ENCODE measurements around the gene NCOR1.

DNA sequence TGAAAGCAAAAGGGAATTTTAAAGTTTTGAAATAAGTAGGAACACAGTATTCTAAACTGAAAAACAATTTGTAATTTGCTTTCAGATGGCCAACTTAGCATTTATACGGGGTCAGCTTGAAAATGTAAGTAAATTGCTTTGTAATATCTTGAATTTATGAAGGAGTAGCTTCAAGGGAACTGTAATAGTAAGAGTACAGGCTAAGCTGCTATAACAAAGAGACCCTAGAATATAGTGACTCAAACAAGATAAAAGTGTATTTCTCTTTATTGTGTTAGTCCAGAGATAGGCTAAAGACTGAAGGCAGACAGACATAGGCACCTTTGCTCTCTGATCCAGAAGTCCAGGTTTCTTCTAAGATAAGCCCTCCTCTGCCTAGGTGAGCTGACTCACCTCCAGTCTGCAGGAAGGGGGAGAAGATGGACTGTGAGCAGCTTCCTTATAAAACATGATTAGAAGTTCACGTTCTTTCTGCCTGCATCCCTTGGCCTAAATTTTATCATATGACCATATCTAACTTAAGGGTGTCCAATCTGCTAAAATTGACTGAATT is 212.6 kb downstream of the NCOR1 start:
- TF ChIP-seq POLR2AphosphoS5 (IDR thresholded peaks at IDR 0.05; ENCODE audit: low read depth, low read length) (no peak), FOSL2 (IDR thresholded peaks at IDR 0.05; ENCODE audit: borderline replicate concordance, low read depth) (no peak), MXI1 (IDR thresholded peaks at IDR 0.05; ENCODE audit: low read depth, low read length) (no peak), JUND (IDR thresholded peaks at IDR 0.05) (no peak), EP300 (IDR thresholded peaks at IDR 0.05; ENCODE audit: borderline replicate concordance in 1 of 2, low read depth in 1 of 2, low read length in 1 of 2) (no peak), YY1 (IDR thresholded peaks at IDR 0.05; ENCODE audit: low read depth) (no peak), NRF1 (IDR thresholded peaks at IDR 0.05; ENCODE audit: low read depth, low read length) (no peak), MEF2A (IDR thresholded peaks at IDR 0.05; ENCODE audit: borderline replicate concordance, low read depth) (no peak), TCF12 (IDR thresholded peaks at IDR 0.05) (no peak)
- TF ChIP-seq, protein P1, sequence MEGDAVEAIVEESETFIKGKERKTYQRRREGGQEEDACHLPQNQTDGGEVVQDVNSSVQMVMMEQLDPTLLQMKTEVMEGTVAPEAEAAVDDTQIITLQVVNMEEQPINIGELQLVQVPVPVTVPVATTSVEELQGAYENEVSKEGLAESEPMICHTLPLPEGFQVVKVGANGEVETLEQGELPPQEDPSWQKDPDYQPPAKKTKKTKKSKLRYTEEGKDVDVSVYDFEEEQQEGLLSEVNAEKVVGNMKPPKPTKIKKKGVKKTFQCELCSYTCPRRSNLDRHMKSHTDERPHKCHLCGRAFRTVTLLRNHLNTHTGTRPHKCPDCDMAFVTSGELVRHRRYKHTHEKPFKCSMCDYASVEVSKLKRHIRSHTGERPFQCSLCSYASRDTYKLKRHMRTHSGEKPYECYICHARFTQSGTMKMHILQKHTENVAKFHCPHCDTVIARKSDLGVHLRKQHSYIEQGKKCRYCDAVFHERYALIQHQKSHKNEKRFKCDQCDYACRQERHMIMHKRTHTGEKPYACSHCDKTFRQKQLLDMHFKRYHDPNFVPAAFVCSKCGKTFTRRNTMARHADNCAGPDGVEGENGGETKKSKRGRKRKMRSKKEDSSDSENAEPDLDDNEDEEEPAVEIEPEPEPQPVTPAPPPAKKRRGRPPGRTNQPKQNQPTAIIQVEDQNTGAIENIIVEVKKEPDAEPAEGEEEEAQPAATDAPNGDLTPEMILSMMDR (IDR thresholded peaks at IDR 0.05) = no peak
- TF ChIP-seq, protein P2, sequence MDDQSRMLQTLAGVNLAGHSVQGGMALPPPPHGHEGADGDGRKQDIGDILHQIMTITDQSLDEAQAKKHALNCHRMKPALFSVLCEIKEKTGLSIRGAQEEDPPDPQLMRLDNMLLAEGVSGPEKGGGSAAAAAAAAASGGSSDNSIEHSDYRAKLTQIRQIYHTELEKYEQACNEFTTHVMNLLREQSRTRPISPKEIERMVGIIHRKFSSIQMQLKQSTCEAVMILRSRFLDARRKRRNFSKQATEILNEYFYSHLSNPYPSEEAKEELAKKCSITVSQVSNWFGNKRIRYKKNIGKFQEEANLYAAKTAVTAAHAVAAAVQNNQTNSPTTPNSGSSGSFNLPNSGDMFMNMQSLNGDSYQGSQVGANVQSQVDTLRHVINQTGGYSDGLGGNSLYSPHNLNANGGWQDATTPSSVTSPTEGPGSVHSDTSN (IDR thresholded peaks at IDR 0.05) = no peak
- TF ChIP-seq, protein P3, sequence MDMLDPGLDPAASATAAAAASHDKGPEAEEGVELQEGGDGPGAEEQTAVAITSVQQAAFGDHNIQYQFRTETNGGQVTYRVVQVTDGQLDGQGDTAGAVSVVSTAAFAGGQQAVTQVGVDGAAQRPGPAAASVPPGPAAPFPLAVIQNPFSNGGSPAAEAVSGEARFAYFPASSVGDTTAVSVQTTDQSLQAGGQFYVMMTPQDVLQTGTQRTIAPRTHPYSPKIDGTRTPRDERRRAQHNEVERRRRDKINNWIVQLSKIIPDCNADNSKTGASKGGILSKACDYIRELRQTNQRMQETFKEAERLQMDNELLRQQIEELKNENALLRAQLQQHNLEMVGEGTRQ (IDR thresholded peaks at IDR 0.05; ENCODE audit: borderline replicate concordance, low read depth, low read length) = no peak
- TF ChIP-seq, protein P4, sequence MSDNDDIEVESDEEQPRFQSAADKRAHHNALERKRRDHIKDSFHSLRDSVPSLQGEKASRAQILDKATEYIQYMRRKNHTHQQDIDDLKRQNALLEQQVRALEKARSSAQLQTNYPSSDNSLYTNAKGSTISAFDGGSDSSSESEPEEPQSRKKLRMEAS (IDR thresholded peaks at IDR 0.05; ENCODE audit: low read depth) = no peak
